HepG2 (cell line): ENCODE measurements around the gene SGF29. TPM values are rescaled to one million over a fixed set of nuclear protein-coding genes. Genes with fewer than 3 reads are reported as not detected.

Experiments
- CC2D1A ChIP-seq: sonication (generic); formaldehyde crosslinking; IDR thresholded peaks from 2 replicates; pipeline ENCODE4 v1.8.1; 2023; ENCODE audit warnings: mild to moderate bottlenecking, missing genetic modification reagents
- CENPBD1 ChIP-seq: sonication (generic); formaldehyde crosslinking; IDR thresholded peaks from 2 replicates; pipeline ENCODE4 v1.8.0; 2022; ENCODE audit warnings: missing genetic modification reagents, low read depth, mild to moderate bottlenecking, borderline replicate concordance
- EP300 ChIP-seq, 3 experiments: sonication (generic) in 1 of 3; formaldehyde crosslinking in 1 of 3; IDR thresholded peaks; 2 replicates each; pipeline versions ENCODE4 v1.5.1 to v1.6.1; 2011 to 2020; ENCODE audit warnings: low read depth in 2 of 3, low read length in 2 of 3, borderline replicate concordance in 1 of 3, improper control_type of control experiment in 1 of 3, mild to moderate bottlenecking in 1 of 3, missing genetic modification reagents in 1 of 3, moderate library complexity in 1 of 3
- HOXA3 ChIP-seq: sonication (generic); formaldehyde crosslinking; IDR thresholded peaks from 2 replicates; pipeline ENCODE4 v1.5.0; 2020; ENCODE audit warnings: missing genetic modification reagents
- KLF16 ChIP-seq, 2 experiments: sonication (generic) in 1 of 2; formaldehyde crosslinking in 1 of 2; IDR thresholded peaks; 2 replicates each; pipeline versions ENCODE4 v1.6.1 to v1.8.0; 2016 to 2023; ENCODE audit warnings: missing genetic modification reagents in 2 of 2, missing compliant biosample characterization in 1 of 2
- MBD4 ChIP-seq: IDR thresholded peaks from 2 replicates; pipeline ENCODE4 v1.6.1; 2012; ENCODE audit warnings: low read length, inconsistent platforms, borderline replicate concordance
- MEF2D ChIP-seq: sonication (generic); formaldehyde crosslinking; IDR thresholded peaks from 2 replicates; pipeline ENCODE4 v1.5.1; 2020; ENCODE audit warnings: mild to moderate bottlenecking, missing genetic modification reagents
- NRL ChIP-seq: sonication (generic); formaldehyde crosslinking; IDR thresholded peaks from 2 replicates; pipeline ENCODE4 v1.5.0; 2020; ENCODE audit warnings: missing genetic modification reagents, mild to moderate bottlenecking, moderate library complexity, borderline replicate concordance
- PHF21A ChIP-seq: sonication (generic); formaldehyde crosslinking; IDR thresholded peaks from 2 replicates; pipeline ENCODE4 v1.5.0; 2020; ENCODE audit warnings: mild to moderate bottlenecking, missing genetic modification reagents
- PRDM15 ChIP-seq: sonication (generic); formaldehyde crosslinking; IDR thresholded peaks from 2 replicates; pipeline ENCODE4 v1.4.0; 2020; ENCODE audit warnings: missing genetic modification reagents
- RARG ChIP-seq: sonication (generic); formaldehyde crosslinking; IDR thresholded peaks from 2 replicates; pipeline ENCODE4 v1.4.0; 2020; ENCODE audit warnings: low read depth, mild to moderate bottlenecking, missing genetic modification reagents
- SRSF1 ChIP-seq: fragments of 200-400 bp; formaldehyde crosslinking; optimal IDR thresholded peaks from 2 replicates; pipeline ENCODE3; 2017; ENCODE audit warnings: mild to moderate bottlenecking, low read depth, low read length, moderate library complexity
- TEAD3 ChIP-seq: optimal IDR thresholded peaks from 2 replicates; pipeline ENCODE3; 2016; ENCODE audit warnings: borderline replicate concordance
- TFAP4 ChIP-seq: sonication (generic); IDR thresholded peaks from 2 replicates; pipeline ENCODE4 v1.6.1; 2016; ENCODE audit warnings: low read depth, borderline replicate concordance
- U2AF2 ChIP-seq: fragments of 200-400 bp; formaldehyde crosslinking; IDR thresholded peaks from 2 replicates; pipeline ENCODE4 v1.6.1; 2017; ENCODE audit warnings: low read depth, mild to moderate bottlenecking, low read length
- ZBTB26 ChIP-seq: IDR thresholded peaks from 2 replicates; pipeline ENCODE4 v1.6.1; 2016; ENCODE audit warnings: missing compliant biosample characterization, missing genetic modification reagents, borderline replicate concordance
- ZNF326 ChIP-seq: sonication (generic); formaldehyde crosslinking; IDR thresholded peaks from 2 replicates; pipeline ENCODE4 v1.4.0; 2020; ENCODE audit warnings: missing genetic modification reagents, borderline replicate concordance
- ZNF431 ChIP-seq: sonication (generic); formaldehyde crosslinking; IDR thresholded peaks from 2 replicates; pipeline ENCODE4 v1.9.0; 2022; ENCODE audit warnings: missing genetic modification reagents, low read depth, mild to moderate bottlenecking, borderline replicate concordance
- ZNF557 ChIP-seq: sonication (generic); formaldehyde crosslinking; IDR thresholded peaks from 2 replicates; pipeline ENCODE4 v1.4.0; 2020; ENCODE audit warnings: missing genetic modification reagents
- ZNF709 ChIP-seq: sonication (generic); formaldehyde crosslinking; IDR thresholded peaks from 2 replicates; pipeline ENCODE4 v1.5.0; 2020; ENCODE audit warnings: mild to moderate bottlenecking, missing genetic modification reagents
- ZNF75D ChIP-seq: sonication (generic); formaldehyde crosslinking; IDR thresholded peaks from 2 replicates; pipeline ENCODE4 v1.8.1; 2023; ENCODE audit warnings: missing genetic modification reagents, mild to moderate bottlenecking, borderline replicate concordance
- ZNF781 ChIP-seq: sonication (generic); formaldehyde crosslinking; IDR thresholded peaks from 2 replicates; pipeline ENCODE4 v1.5.1; 2020; ENCODE audit warnings: borderline replicate concordance, mild to moderate bottlenecking, missing genetic modification reagents; ENCODE audit errors: not compliant biosample characterization
- polyA plus RNA-seq, 8 experiments: library from polyadenylated mRNA; depleted of rRNA in 3 of 8; stranded (reverse) in 7 of 8; unstranded in 1 of 8; fragments of >200 nt; fragmentation: Illumina TruSeq in 4 of 8; extraction: Trizol in 4 of 8; gene quantifications; 2 replicates each; pipeline versions ENCODE4 v1.2.1 to v1.2.3, GENCODE V29; 2011 to 2016; ENCODE audit warnings: low read depth in 4 of 8, missing spikeins in 1 of 8, mixed read lengths in 1 of 8; ENCODE audit not compliant: insufficient read depth in 1 of 8
- total RNA-seq, 5 experiments: library from RNA; depleted of rRNA; stranded (reverse); fragments of >200 nt; fragmentation: Illumina TruSeq; extraction: Trizol; gene quantifications; 2 replicates each; pipeline ENCODE4 v1.2.3, GENCODE V29; 2016; ENCODE audit warnings: low read depth in 1 of 5

SGF29 gene
- total and polyA plus RNA-seq, 2 of the 13 experiments (the other 11 are each of a cell fraction or from before 2014, with no cell fraction given) = 5.0 to 29.4 TPM

GRCh38 chr16:28596840-28597691 is 43.3 kb downstream of the SGF29 start, which contains the start of gene SULT1A2 (continued):
- TF ChIP-seq MBD4 = no peak
- TF ChIP-seq NRL (CRISPR knock-in tag) = no peak
- 0 out of 2 replicates have a peak, but pooled peaks have one; percentile 15 for TF ChIP-seq TFAP4
- no peak for TF ChIP-seq ZNF75D (CRISPR knock-in tag)
- no peak for TF ChIP-seq RARG (CRISPR knock-in tag)
- TF ChIP-seq CC2D1A (CRISPR knock-in tag) = no peak
- no peak for TF ChIP-seq ZNF781 (CRISPR knock-in tag)
- peak; percentile 46 for TF ChIP-seq ZBTB26 (CRISPR knock-in tag)
- TF ChIP-seq ZNF326 = no peak
- peak; percentile 8; the same call in 1 of the 2 replicates for TF ChIP-seq HOXA3 (CRISPR knock-in tag)
- 0 out of 2 replicates have a peak, but pooled peaks have one; percentile 18 for TF ChIP-seq PRDM15 (CRISPR knock-in tag)
- peak in 1 of 2 experiments; percentile 20; a peak in 1 of 4 replicates for TF ChIP-seq EP300 (IDR thresholded peaks at IDR 0.05; ENCODE audit: low read depth in 2 of 2, low read length in 2 of 2)
- TF ChIP-seq EP300 (CRISPR knock-in tag; IDR thresholded peaks at IDR 0.05; ENCODE audit: borderline replicate concordance) = peak; percentile 12; the same call in 1 of the 2 replicates
- TF ChIP-seq SRSF1 = no peak
- peak; percentile 26; the same call in 1 of the 2 replicates for TF ChIP-seq MEF2D (CRISPR knock-in tag)
- TF ChIP-seq ZNF557 (CRISPR knock-in tag) = 0 out of 2 replicates have a peak, but pooled peaks have one; percentile 41
- TF ChIP-seq TEAD3 = peak; percentile 86
- 0 out of 4 replicates have a peak, but pooled peaks of 1 of the 2 experiments have one; percentile 4 for TF ChIP-seq KLF16 (CRISPR knock-in tag; IDR thresholded peaks at IDR 0.05)
- no peak for TF ChIP-seq ZNF709 (CRISPR knock-in tag)
- peak; percentile 82 for TF ChIP-seq PHF21A
- TF ChIP-seq U2AF2 = 0 out of 2 replicates have a peak, but pooled peaks have one; percentile 34
- TF ChIP-seq CENPBD1 (CRISPR knock-in tag) = no peak
- no peak for TF ChIP-seq ZNF431 (CRISPR knock-in tag)
